ENCODE results near the gene TMEM129.

The TMEM129 gene

DNA sequence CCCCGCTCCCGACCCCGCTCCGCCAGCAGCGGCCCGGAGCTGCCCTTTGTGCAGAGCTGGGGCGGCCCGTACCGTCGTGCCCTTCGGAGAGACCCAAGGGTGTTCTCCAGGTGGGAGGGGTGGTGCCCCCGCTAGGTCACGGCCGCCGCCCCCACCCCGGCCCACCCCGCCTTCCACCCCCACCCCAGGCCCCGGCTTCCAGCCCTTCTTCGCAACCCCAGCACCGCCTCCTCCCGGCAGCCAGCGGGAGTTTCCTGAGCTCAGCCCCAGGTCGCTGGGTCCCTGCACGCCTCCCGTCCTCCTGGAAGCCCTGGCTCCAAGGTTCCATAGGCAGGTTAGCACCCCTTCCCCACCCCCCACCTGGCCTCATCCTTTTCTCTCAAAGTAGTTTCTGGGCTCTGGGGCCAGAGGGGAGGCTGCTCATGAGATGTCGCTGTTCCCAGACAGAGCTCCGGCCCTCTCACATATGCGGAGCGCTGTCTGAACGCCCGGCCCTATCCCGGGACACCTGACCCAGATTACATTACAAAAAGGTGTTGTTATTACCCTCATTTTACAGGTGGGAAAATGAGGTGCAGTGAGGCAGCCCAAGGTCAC is 46.7 kb upstream of the TMEM129 start:
- TF ChIP-seq MYC (IDR thresholded peaks at IDR 0.05; ENCODE audit: low read depth, low read length) = no peak
- TF ChIP-seq, protein P1, sequence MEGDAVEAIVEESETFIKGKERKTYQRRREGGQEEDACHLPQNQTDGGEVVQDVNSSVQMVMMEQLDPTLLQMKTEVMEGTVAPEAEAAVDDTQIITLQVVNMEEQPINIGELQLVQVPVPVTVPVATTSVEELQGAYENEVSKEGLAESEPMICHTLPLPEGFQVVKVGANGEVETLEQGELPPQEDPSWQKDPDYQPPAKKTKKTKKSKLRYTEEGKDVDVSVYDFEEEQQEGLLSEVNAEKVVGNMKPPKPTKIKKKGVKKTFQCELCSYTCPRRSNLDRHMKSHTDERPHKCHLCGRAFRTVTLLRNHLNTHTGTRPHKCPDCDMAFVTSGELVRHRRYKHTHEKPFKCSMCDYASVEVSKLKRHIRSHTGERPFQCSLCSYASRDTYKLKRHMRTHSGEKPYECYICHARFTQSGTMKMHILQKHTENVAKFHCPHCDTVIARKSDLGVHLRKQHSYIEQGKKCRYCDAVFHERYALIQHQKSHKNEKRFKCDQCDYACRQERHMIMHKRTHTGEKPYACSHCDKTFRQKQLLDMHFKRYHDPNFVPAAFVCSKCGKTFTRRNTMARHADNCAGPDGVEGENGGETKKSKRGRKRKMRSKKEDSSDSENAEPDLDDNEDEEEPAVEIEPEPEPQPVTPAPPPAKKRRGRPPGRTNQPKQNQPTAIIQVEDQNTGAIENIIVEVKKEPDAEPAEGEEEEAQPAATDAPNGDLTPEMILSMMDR (IDR thresholded peaks at IDR 0.05; ENCODE audit: low read depth, low read length) = peak; percentile 44
- no peak overlapping the region for H3K4me3 ChIP-seq (ENCODE audit: low read depth, low read length)
- DNase-seq (ENCODE audit: low read depth) = peak; percentile 59

DNA sequence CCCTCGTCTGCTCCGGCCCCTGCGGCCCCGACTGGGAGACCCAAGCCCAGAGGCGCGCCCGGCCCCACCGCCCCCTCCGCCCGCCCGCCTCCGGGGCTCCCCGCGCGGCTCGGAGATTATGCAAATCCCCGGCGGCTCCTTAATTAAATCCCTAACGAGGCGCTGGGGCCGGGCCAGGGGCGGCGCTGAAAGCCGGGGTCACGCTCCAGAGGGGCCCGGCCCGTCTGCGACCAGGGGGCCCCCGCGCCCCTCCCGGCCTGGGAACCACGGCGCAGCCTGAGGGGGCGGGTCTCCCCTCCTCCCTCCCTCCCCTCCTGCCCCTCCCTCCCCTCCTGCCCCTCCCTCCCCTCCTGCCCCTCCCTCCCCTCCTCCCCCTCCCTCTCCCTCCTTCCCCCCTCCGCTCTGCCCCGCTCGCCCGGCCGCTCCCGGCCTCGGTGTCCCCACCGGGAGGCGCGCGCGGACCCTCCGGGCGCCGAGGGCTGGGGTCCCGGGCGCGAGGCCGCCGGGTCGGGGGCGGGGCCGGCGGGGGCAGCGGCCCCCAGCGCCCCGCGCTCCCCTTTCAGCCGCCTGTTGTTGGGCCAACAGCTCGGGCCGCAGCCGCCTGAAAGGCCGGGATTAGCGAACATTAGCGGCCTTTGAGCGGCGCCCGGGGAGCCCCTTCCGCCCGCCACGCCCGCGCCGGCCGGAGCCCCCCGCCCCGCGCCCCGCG is 46.1 kb upstream of the TMEM129 start:
- no peak overlapping the region for H3K4me3 ChIP-seq (ENCODE audit: low read depth, low read length)
- TF ChIP-seq MYC (IDR thresholded peaks at IDR 0.05; ENCODE audit: low read depth, low read length) (no peak), POLR2A (IDR thresholded peaks at IDR 0.05; ENCODE audit: extremely low read depth, insufficient read length) (no peak)
- TF ChIP-seq, protein P2, sequence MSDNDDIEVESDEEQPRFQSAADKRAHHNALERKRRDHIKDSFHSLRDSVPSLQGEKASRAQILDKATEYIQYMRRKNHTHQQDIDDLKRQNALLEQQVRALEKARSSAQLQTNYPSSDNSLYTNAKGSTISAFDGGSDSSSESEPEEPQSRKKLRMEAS (IDR thresholded peaks at IDR 0.05; ENCODE audit: low read depth, low read length) = no peak
- TF ChIP-seq, protein P1 (IDR thresholded peaks at IDR 0.05; ENCODE audit: low read depth, low read length) = no peak
- DNase-seq (ENCODE audit: low read depth) = peak; percentile 68

DNA sequence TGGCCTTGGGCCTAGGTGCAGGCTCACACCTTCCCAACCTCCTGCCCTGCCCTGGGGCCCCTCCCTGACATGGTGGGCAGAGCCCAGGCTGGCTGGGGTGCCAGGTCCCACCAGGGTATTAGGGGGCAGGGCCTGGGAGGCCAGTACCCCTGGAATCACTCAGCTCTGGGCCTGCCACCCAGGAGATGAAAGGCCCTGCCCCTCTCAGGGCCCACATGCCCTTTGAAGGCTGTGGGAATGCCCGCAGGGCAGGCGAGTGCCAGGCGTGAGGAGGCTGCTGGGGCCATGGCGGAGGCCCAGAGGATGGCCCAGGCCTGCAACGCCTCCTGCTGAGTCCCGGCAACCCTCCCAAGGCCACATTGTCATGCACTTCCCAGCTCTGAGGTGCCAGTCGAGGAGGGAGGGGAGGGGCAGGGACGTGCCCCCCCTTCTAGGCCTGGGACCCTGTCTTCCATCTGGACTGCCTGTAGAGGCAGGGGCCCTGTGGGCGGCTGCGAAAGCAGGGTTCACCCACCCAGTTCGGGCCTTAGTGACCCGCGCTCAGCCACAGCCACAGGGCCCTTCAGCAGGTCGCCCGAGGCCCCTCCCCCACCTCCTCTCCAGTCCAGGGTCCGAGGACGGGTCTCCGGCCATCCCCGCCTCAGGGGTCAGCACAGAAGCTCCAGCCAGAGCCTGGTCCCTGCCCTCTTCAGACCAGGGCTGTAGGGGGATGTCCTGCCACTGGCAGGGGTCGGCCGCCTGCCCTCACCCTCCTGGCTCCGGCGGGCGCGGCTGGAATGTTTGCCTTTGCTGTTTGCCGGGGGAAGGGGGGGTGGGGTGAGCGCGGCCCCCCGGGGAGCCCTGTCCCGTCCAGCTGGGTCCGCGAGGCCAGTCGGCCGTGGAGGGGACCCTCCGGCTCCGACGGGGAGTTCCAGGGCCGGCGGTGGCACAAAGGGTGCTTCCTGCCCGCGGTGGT is 45.3 kb upstream of the TMEM129 start:
- DNase-seq (ENCODE audit: low read depth) = no peak
- no peak overlapping the region for H3K4me3 ChIP-seq (ENCODE audit: low read depth, low read length)
- TF ChIP-seq, protein P1 (IDR thresholded peaks at IDR 0.05; ENCODE audit: low read depth, low read length) = no peak
- TF ChIP-seq POLR2A (IDR thresholded peaks at IDR 0.05; ENCODE audit: extremely low read depth, insufficient read length) = no peak
- TF ChIP-seq, protein P2 (IDR thresholded peaks at IDR 0.05; ENCODE audit: low read depth, low read length) = no peak
- no peak for TF ChIP-seq MYC (IDR thresholded peaks at IDR 0.05; ENCODE audit: low read depth, low read length)

DNA sequence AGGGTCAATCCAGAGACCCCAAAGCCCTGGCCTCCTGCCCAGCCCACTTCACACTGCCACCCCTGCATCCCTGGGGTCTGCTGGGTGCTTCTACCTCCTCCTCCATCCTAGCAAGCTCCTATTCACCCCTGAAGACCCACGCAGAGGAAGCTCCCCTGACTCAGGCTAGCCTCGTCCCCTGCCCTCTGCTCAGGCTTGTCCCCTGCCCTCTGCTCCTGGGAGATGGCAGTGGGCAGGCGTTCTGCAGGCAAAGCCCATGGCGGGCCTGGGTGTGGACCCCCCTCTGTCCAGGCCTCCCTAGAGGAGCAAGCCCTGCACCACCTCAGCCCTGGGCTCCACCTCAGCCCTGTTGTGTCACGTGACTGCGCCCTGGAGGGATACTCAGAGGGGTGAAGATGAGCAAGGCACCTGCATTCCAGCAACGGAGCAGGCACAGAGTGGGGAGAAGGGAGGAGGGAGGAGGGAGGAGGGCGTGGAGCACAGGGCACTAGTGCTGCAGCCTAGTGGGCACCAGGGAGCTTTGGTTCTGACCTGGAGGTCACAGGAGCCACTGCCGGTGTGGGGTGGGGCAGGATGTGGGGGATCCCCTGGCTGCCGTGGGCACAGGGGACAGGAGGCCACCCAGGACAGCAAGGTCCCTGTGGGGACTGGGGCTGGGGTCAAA is 44.4 kb upstream of the TMEM129 start:
- TF ChIP-seq, protein P2 (IDR thresholded peaks at IDR 0.05; ENCODE audit: low read depth, low read length) = no peak
- TF ChIP-seq POLR2A (IDR thresholded peaks at IDR 0.05; ENCODE audit: extremely low read depth, insufficient read length) = no peak
- no peak for TF ChIP-seq MYC (IDR thresholded peaks at IDR 0.05; ENCODE audit: low read depth, low read length)
- TF ChIP-seq, protein P1 (IDR thresholded peaks at IDR 0.05; ENCODE audit: low read depth, low read length) = no peak
- DNase-seq (ENCODE audit: low read depth) = no peak
- H3K4me3 ChIP-seq (ENCODE audit: low read depth, low read length) = no peak overlapping the region

DNA sequence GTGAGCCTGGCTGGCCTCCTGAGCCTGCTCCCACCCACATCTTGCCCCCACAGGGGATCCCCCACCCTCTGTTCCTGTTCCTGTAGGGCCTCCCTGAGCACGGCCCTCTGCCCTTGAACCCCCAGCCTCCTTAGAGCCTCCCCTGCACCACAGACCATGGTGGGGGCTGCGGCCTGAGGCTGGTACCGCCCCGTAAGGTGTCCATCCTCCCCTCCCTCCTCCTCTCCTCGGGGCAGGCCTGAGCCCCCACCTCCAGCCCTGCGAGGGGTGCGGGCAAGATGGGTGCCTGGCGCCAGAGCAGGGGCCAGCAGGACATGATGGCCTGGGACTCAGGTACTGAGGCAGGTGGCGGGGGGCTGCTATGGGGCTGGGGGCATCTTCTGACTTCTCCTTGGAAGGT is 43.5 kb upstream of the TMEM129 start:
- TF ChIP-seq POLR2A (IDR thresholded peaks at IDR 0.05; ENCODE audit: extremely low read depth, insufficient read length) = no peak
- TF ChIP-seq, protein P2 (IDR thresholded peaks at IDR 0.05; ENCODE audit: low read depth, low read length) = no peak
- no peak for TF ChIP-seq MYC (IDR thresholded peaks at IDR 0.05; ENCODE audit: low read depth, low read length)
- TF ChIP-seq, protein P1 (IDR thresholded peaks at IDR 0.05; ENCODE audit: low read depth, low read length) = no peak
- DNase-seq (ENCODE audit: low read depth) = no peak

More for the DNA sequence above, 43.5 kb upstream of the TMEM129 start:
- H3K4me3 ChIP-seq (ENCODE audit: low read depth, low read length) = no peak overlapping the region

All from NB4 (cell line).